H1 (cell line): ENCODE results near the gene MKRN1. TPM values are rescaled to one million over a fixed set of nuclear protein-coding genes. Genes with fewer than 3 reads are reported as not detected.

ENCODE experiments used
- CBX5 ChIP-seq: fragments of 300-800, 300-1000 bp; sonication (generic); IDR thresholded peaks from 2 replicates; pipeline ENCODE4 v1.7.1; 2016; ENCODE audit warnings: antibody characterized with exemption, low read length, low read depth
- CHD1 ChIP-seq: IDR thresholded peaks from 2 replicates; pipeline ENCODE4 v1.6.1; 2012; ENCODE audit warnings: low read depth, low read length, improper control_type of control experiment
- CTBP2 ChIP-seq: IDR thresholded peaks from 2 replicates; pipeline ENCODE4 v1.7.0; 2011; ENCODE audit warnings: borderline replicate concordance, mild to moderate bottlenecking, moderate library complexity, mixed read lengths, low read length; ENCODE audit not compliant: insufficient read depth, insufficient read length
- E2F6 ChIP-seq: IDR thresholded peaks from 2 replicates; pipeline ENCODE4 v1.6.1; 2012; ENCODE audit warnings: inconsistent platforms
- HDAC6 ChIP-seq: IDR thresholded peaks from one replicate; pipeline ENCODE4 v1.7.1; 2012; ENCODE audit warnings: low read depth, mild to moderate bottlenecking, inconsistent platforms, low read length, moderate library complexity
- KDM5A ChIP-seq: fragments of 200-600 bp; IDR thresholded peaks from 2 replicates; pipeline ENCODE4 v1.7.1; 2012; ENCODE audit warnings: mild to moderate bottlenecking, low read length, inconsistent platforms, mixed read lengths
- NRF1 ChIP-seq: IDR thresholded peaks from 2 replicates; pipeline ENCODE4 v1.6.1; 2011; ENCODE audit warnings: mild to moderate bottlenecking, low read depth, low read length, improper control_type of control experiment
- POLR2A ChIP-seq, 2 experiments: IDR thresholded peaks; 1 replicate in 1 of 2; 2 replicates in 1 of 2; pipeline ENCODE4 v1.6.1; 2011; ENCODE audit warnings: low read depth in 2 of 2, low read length in 2 of 2, mild to moderate bottlenecking in 2 of 2; ENCODE audit errors: control extremely low read depth in 1 of 2
- RFX5 ChIP-seq: IDR thresholded peaks from 2 replicates; pipeline ENCODE4 v1.6.1; 2011; ENCODE audit warnings: low read depth, low read length, improper control_type of control experiment, borderline replicate concordance
- SUZ12 ChIP-seq: fragments of 200-600 bp; sonication (generic); IDR thresholded peaks from 2 replicates; pipeline ENCODE4 v1.6.1; 2012; ENCODE audit warnings: mild to moderate bottlenecking, inconsistent platforms, low read length, moderate library complexity, mixed read lengths
- TCF12 ChIP-seq: IDR thresholded peaks from 2 replicates; pipeline ENCODE4 v1.6.1; 2011; ENCODE audit warnings: low read depth, mild to moderate bottlenecking, low read length
- USF2 ChIP-seq: IDR thresholded peaks from 2 replicates; pipeline ENCODE4 v1.6.1; 2011; ENCODE audit warnings: low read length, improper control_type of control experiment
- polyA plus RNA-seq, 7 experiments: library from polyadenylated mRNA; depleted of rRNA in 3 of 7; stranded (reverse) in 5 of 7; unstranded in 2 of 7; fragments of >200 nt in 5 of 7; fragments of 200-250 nt in 2 of 7; gene quantifications; 1 replicate in 5 of 7; 2 replicates in 1 of 7; 4 replicates in 1 of 7; pipeline versions ENCODE4 v1.2.1 to v1.2.3, GENCODE V29; 2011 to 2013; ENCODE audit warnings: missing spikeins in 2 of 7, mixed read lengths in 2 of 7
- total RNA-seq: library from RNA; stranded (reverse); fragmentation: NEBNext Ultra II Directional; extraction: Animal tissue kit (Norgen Biotek cat#: 25700); gene quantifications from 2 replicates; pipeline ENCODE4 v1.2.1, GENCODE V29; 2021

The MKRN1 gene
- total and polyA plus RNA-seq, 2 of the 8 experiments (the other 6 are each of a cell fraction or from before 2014, with no cell fraction given) = 46.2 to 99.6 TPM

GRCh38 chr7:140479062-140479738 is at the start of gene MKRN1 (continued):
- TF ChIP-seq CTBP2 = no peak
- TF ChIP-seq KDM5A = peak; percentile 58; the same call in 1 of the 2 replicates
- peak; percentile 71 for TF ChIP-seq NRF1
- no peak for TF ChIP-seq CBX5
- no peak for TF ChIP-seq TCF12
- TF ChIP-seq CHD1 = no peak
- TF ChIP-seq HDAC6 = no peak
- no peak for TF ChIP-seq SUZ12
- TF ChIP-seq RFX5 = no peak
- peak; percentile 21 to 69 for TF ChIP-seq POLR2A (IDR thresholded peaks at IDR 0.05; ENCODE audit: control extremely low read depth in 1 of 2, low read depth in 2 of 2, low read length in 2 of 2)
- peak; percentile 80 for TF ChIP-seq E2F6
- TF ChIP-seq USF2 = no peak
